RWPE1 (cell line): ENCODE data around the gene LRRC15.

Experiments
- CTCF ChIA-PET: fragments of 350-600 bp; sonication (Branson Sonifier 250); formaldehyde crosslinking; extraction: SDS; loops from one replicate; lab custom pipeline; 2021; lab: Yijun Ruan, JAX
- POLR2A ChIA-PET: fragments of 400-600 bp; formaldehyde crosslinking; extraction: SDS; loops from one replicate; lab custom pipeline; 2020; ENCODE audit warnings: antibody characterized with exemption; ENCODE audit not compliant: low non-redundant PET; lab: Yijun Ruan, JAX
- DNase-seq: peaks from one replicate; pipeline ENCODE4 v3.0.0; 2012; ENCODE audit warnings: low spot score
- H3K27ac ChIP-seq: fragments of 450-650 bp; 2 replicates; pipeline ENCODE4 v1.5.1; 2017
- TF ChIP-seq, protein P1 (sequence below): fragments of 450-650 bp; conservative IDR thresholded peaks from 2 replicates; pipeline ENCODE4 v1.5.1; 2017; ENCODE audit warnings: low read depth, mild to moderate bottlenecking

The LRRC15 gene

GRCh38 chr3:194351080-194351672 lies 18.4 kb downstream of the LRRC15 start, which contains the start of gene CPN2:
Gene CPN2 (minus strand): TSS chr3:194351328. CDS start chr3:194342702, 8,626 bp downstream.
- ChIA-PET CTCF (no interaction called here), POLR2A (no interaction called here)
- no peak within 1 kb of the TSS for H3K27ac ChIP-seq
- no peak for DNase-seq
- TF ChIP-seq, protein P1, sequence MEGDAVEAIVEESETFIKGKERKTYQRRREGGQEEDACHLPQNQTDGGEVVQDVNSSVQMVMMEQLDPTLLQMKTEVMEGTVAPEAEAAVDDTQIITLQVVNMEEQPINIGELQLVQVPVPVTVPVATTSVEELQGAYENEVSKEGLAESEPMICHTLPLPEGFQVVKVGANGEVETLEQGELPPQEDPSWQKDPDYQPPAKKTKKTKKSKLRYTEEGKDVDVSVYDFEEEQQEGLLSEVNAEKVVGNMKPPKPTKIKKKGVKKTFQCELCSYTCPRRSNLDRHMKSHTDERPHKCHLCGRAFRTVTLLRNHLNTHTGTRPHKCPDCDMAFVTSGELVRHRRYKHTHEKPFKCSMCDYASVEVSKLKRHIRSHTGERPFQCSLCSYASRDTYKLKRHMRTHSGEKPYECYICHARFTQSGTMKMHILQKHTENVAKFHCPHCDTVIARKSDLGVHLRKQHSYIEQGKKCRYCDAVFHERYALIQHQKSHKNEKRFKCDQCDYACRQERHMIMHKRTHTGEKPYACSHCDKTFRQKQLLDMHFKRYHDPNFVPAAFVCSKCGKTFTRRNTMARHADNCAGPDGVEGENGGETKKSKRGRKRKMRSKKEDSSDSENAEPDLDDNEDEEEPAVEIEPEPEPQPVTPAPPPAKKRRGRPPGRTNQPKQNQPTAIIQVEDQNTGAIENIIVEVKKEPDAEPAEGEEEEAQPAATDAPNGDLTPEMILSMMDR, result no peak

GRCh38 chr3:194350726-194351071 lies 18.8 kb downstream of the LRRC15 start:
- CTCF ChIA-PET, result interaction anchor here (0.5 kb wide), 1 partner anchor 209 kb away, joined by 4 read pairs; no protein-coding TSS in a partner anchor
- POLR2A ChIA-PET, result no interaction called here
- TF ChIP-seq, protein P1, result no peak
- no peak overlapping the region for H3K27ac ChIP-seq
- DNase-seq, result no peak

- CTCF ChIA-PET, result no interaction called here
- DNase-seq, result no peak
- TF ChIP-seq, protein P1, result no peak
- H3K27ac ChIP-seq, result no peak overlapping the region
- POLR2A ChIA-PET, result no interaction called here
Observed at GRCh38 chr3:194348354-194348753, 21.2 kb downstream of the LRRC15 start.

- ChIA-PET CTCF (interaction anchor here (0.6 to 1.5 kb wide), 3 partner anchors 10 to 681 kb away, joined by 4 to 6 read pairs (median 4); partner anchors contain the start of gene GP5), POLR2A (no interaction called here)
- no peak for DNase-seq
- H3K27ac ChIP-seq, result no peak overlapping the region
- TF ChIP-seq, protein P1, result no peak
Observed at GRCh38 chr3:194346621-194347020, 22.9 kb downstream of the LRRC15 start.

DNA sequence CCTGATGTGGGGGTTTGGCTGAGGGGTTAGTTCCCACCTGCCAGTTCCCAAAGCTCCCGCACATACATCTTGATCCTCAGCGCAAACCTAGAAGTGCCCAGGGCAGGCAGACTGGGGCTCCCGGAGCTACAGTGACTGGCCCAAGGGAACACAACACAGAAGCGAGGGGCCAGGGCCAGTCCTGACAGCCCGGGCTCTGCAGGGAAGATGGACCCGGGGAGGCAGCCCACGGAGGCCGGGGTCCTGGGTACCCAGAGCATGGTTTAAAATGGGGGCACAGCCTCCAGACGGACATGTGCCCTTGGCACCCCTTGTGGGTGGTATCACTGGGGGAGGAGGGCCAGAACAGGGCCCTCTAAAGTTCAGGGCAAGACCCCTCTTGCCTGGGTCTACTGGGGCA lies 23.5 kb downstream of the LRRC15 start:
- CTCF ChIA-PET, result interaction anchor here (0.6 to 2.2 kb wide), 5 partner anchors 9 to 680 kb away, joined by 3 to 19 read pairs (median 4); partner anchors contain the start of gene GP5
- TF ChIP-seq, protein P1, result no peak
- POLR2A ChIA-PET, result no interaction called here
- no peak for DNase-seq
- H3K27ac ChIP-seq, result no peak overlapping the region

DNA sequence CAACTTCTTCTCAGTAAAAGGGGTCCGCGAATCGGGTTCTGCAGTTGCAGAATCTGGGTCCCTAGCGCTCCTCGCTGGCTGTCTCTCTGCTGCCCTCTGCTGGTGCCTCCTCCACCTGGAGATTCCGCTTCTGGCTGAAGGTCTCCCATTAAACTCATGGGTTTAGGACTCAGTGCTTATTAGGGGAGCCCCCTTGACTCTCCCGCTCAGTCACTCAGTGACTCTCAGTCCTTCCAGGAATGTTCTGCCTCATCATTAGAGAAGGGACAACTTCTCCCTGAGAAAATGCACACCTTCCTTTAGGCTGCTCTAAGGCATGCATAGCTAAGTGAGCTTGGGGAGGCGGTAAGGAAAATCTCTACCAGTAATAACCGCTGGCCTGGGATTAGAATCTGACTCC lies 25.5 kb downstream of the LRRC15 start:
- ChIA-PET CTCF (interaction anchor here (0.6 to 2.7 kb wide), 37 partner anchors 8 to 1009 kb away, joined by 3 to 20 read pairs (median 4); partner anchors contain the start of gene LRRC15), POLR2A (no interaction called here)
- TF ChIP-seq, protein P1, result peak; percentile 97
- no peak overlapping the region for H3K27ac ChIP-seq
- peak; percentile 79 for DNase-seq
